HEK293 (cell line): ENCODE measurements around the gene GALT.

ENCODE experiments used
- YY1 ChIP-seq: fragments of 450-650 bp; formaldehyde crosslinking; IDR thresholded peaks from 2 replicates; pipeline ENCODE4 v1.5.1; 2018; ENCODE audit warnings: missing biosample characterization, missing genetic modification characterization
- ZNF785 ChIP-seq: fragments of 450-650 bp; formaldehyde crosslinking; IDR thresholded peaks from 2 replicates; pipeline ENCODE4 v1.5.1; 2016; ENCODE audit warnings: missing biosample characterization, missing genetic modification characterization

- no peak for TF ChIP-seq ZNF785 (tag by site-specific recombination)
- no peak for TF ChIP-seq YY1 (tag by site-specific recombination)
Measured at GRCh38 chr9:34647651-34648050, 1.2 kb downstream of the GALT start.
